Measurements from ENCODE around the gene IQSEC2.

DNA sequence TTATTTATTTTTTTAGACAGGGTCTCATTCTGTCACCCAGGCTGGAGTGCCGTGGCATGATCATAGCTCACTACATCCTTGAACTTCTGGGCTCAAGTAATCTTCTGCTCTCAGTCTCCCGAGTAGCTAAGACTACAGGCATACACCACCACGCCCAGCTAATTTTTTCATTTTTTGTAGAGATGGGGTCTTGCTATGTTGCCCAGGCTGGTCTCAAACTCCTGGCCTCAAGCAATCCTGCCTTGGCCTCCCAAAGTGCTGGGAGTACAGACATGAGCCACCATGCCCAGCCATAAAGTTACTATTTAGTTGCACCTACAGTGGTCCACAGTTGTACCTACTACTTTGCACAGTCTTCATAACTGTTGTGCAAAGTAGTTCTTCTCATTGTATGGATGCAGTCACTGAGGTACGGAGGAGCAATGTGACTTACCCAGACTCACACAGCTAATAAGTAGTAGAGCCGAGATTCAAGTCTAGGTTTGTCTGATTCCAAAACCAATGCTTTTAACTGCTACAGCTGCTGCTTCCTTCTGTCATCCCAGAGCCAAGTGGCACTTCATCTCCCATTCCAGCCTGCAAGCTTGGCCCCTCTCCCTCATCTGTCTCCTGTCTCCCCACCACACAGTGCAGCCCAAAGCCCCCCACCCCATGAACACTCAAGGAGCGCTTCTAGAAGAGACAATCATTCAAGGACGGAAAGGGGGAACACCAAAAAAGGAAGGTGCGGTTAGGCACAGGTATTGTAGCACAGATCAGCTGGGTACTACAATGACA, 24.0 kb upstream of the IQSEC2 start:
- TF ChIP-seq, protein P1, sequence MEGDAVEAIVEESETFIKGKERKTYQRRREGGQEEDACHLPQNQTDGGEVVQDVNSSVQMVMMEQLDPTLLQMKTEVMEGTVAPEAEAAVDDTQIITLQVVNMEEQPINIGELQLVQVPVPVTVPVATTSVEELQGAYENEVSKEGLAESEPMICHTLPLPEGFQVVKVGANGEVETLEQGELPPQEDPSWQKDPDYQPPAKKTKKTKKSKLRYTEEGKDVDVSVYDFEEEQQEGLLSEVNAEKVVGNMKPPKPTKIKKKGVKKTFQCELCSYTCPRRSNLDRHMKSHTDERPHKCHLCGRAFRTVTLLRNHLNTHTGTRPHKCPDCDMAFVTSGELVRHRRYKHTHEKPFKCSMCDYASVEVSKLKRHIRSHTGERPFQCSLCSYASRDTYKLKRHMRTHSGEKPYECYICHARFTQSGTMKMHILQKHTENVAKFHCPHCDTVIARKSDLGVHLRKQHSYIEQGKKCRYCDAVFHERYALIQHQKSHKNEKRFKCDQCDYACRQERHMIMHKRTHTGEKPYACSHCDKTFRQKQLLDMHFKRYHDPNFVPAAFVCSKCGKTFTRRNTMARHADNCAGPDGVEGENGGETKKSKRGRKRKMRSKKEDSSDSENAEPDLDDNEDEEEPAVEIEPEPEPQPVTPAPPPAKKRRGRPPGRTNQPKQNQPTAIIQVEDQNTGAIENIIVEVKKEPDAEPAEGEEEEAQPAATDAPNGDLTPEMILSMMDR (IDR thresholded peaks at IDR 0.05; ENCODE audit: low read length): no peak
- TF ChIP-seq EZH2 (IDR thresholded peaks at IDR 0.05; ENCODE audit: borderline replicate concordance, low read length): no peak

Data from OCI-LY1 (cell line).